Mesendoderm (in vitro differentiated cells): ENCODE data around the gene GOLPH3L.
"Not testable (repeated sequence)": the region's sequence is repeated elsewhere in the genome, so short reads cannot be mapped to it uniquely, and the experiment has no call there.

Experiments used
- DNase-seq: peaks from one replicate; pipeline ENCODE4 v3.0.0; 2013
- H2AK5ac ChIP-seq: 2 replicates; pipeline ENCODE4 v1.6.1; 2013; ENCODE audit warnings: low read length, inconsistent platforms
- H2BK120ac ChIP-seq: 2 replicates; pipeline ENCODE4 v1.6.1; 2013; ENCODE audit warnings: low read depth, mild to moderate bottlenecking, low read length, moderate library complexity, mixed read lengths
- H2BK15ac ChIP-seq: replicated peaks from 2 replicates; pipeline ENCODE4 v1.6.1; 2013; ENCODE audit warnings: low read depth, mild to moderate bottlenecking, moderate library complexity
- H2BK5ac ChIP-seq: 2 replicates; pipeline ENCODE4 v1.6.1; 2013; ENCODE audit warnings: low read length, inconsistent platforms
- H3K18ac ChIP-seq: 2 replicates; pipeline ENCODE4 v1.6.1; 2013; ENCODE audit warnings: mild to moderate bottlenecking, low read length, mixed read lengths
- H3K23ac ChIP-seq: one replicate; pipeline ENCODE4 v1.6.1; 2013; ENCODE audit warnings: low read length
- H3K27ac ChIP-seq: 2 replicates; pipeline ENCODE4 v1.5.1; 2013; ENCODE audit warnings: low read depth, mild to moderate bottlenecking, inconsistent platforms, low read length, moderate library complexity
- H3K27me3 ChIP-seq: 2 replicates; pipeline ENCODE4 v1.6.1; 2013; ENCODE audit warnings: low read length, control low read depth, mild to moderate bottlenecking, inconsistent platforms; ENCODE audit not compliant: insufficient read depth, poor library complexity
- H3K36me3 ChIP-seq: 2 replicates; pipeline ENCODE4 v1.6.1; 2013; ENCODE audit warnings: low read length, inconsistent platforms; ENCODE audit not compliant: control insufficient read depth, insufficient read depth
- H3K4ac ChIP-seq: one replicate; pipeline ENCODE4 v1.6.1; 2013; ENCODE audit warnings: low read depth, mild to moderate bottlenecking, low read length, moderate library complexity
- H3K4me1 ChIP-seq: 2 replicates; pipeline ENCODE4 v1.6.1; 2013; ENCODE audit warnings: low read depth, low read length, inconsistent platforms; ENCODE audit not compliant: control insufficient read depth
- H3K4me2 ChIP-seq: 2 replicates; pipeline ENCODE4 v1.6.1; 2013; ENCODE audit warnings: low read length
- H3K4me3 ChIP-seq: 2 replicates; pipeline ENCODE4 v1.5.1; 2013; ENCODE audit warnings: mild to moderate bottlenecking, low read length
- H3K56ac ChIP-seq: one replicate; pipeline ENCODE4 v1.6.1; 2013; ENCODE audit warnings: low read length
- H3K79me1 ChIP-seq: 2 replicates; pipeline ENCODE4 v1.6.1; 2013; ENCODE audit warnings: low read length, inconsistent platforms
- H3K79me2 ChIP-seq: 2 replicates; pipeline ENCODE4 v1.6.1; 2013; ENCODE audit warnings: mild to moderate bottlenecking, low read length; ENCODE audit not compliant: control insufficient read depth, insufficient read depth
- H3K9ac ChIP-seq: 2 replicates; pipeline ENCODE4 v1.6.1; 2013; ENCODE audit warnings: low read length, inconsistent platforms
- H4K5ac ChIP-seq: one replicate; pipeline ENCODE4 v1.6.1; 2013; ENCODE audit warnings: low read length
- H4K8ac ChIP-seq: one replicate; pipeline ENCODE4 v1.6.1; 2013; ENCODE audit warnings: low read depth, mild to moderate bottlenecking, control low read depth, low read length, moderate library complexity
- WGBS: extraction: QIAGEN DNeasy Blood & Tissue Kit; methylation state at CpG from one replicate; pipeline ENCODE4 v1.1.7; 2013; ENCODE audit warnings: low lambda C conversion rate, missing lambda C conversion rate; ENCODE audit not compliant: insufficient coverage; ENCODE audit errors: extremely low coverage; 5-methylcytosine and 5-hydroxymethylcytosine counted together

The GOLPH3L gene

GRCh38 chr1:150612014-150612345, 85.0 kb downstream of the GOLPH3L start:
- H2BK15ac ChIP-seq: no peak overlapping the region
- H3K79me2 ChIP-seq: no peaks in the 10 kb centered on the region
- no peak overlapping the region for H3K23ac ChIP-seq
- no peak overlapping the region for H2AK5ac ChIP-seq
- no peak overlapping the region for H3K9ac ChIP-seq
- no CpG with 5 or more reads among the region's 3 CpGs for WGBS
- no peak overlapping the region for H3K18ac ChIP-seq
- H3K4me1 ChIP-seq: no peaks in the 10 kb centered on the region
- no peak overlapping the region for H3K4me2 ChIP-seq
- no peak overlapping the region for H3K4ac ChIP-seq
- H2BK5ac ChIP-seq: no peak overlapping the region
- H3K79me1 ChIP-seq: peaks cover 4% of the 10 kb centered on the region
- H4K5ac ChIP-seq: no peak overlapping the region
- no peak overlapping the region for H4K8ac ChIP-seq
- no peak overlapping the region for H2BK120ac ChIP-seq
- H3K27me3 ChIP-seq: no peaks in the 10 kb centered on the region
- peak overlapping the region; percentile 9 for H3K27ac ChIP-seq
- H3K36me3 ChIP-seq: peaks cover 6% of the 10 kb centered on the region
- no peak overlapping the region for H3K56ac ChIP-seq
- DNase-seq: no peak
- no peak overlapping the region for H3K4me3 ChIP-seq

- Histone ChIP-seq H3K27ac (no peak overlapping the region), H3K79me2 (no peaks in the 10 kb centered on the region)
- no CpG with 5 or more reads among the region's 4 CpGs for WGBS
Observed at GRCh38 chr1:150610576-150610975, 86.4 kb downstream of the GOLPH3L start.

GRCh38 chr1:150609732-150610131, 87.2 kb downstream of the GOLPH3L start:
- H2BK15ac ChIP-seq: no peak overlapping the region
- H4K5ac ChIP-seq: no peak overlapping the region
- H4K8ac ChIP-seq: no peak overlapping the region
- H2AK5ac ChIP-seq: no peak overlapping the region
- WGBS: no CpG with 5 or more reads among the region's 2 CpGs
- H3K79me1 ChIP-seq: peaks cover 2% of the 10 kb centered on the region
- H3K27me3 ChIP-seq: no peaks in the 10 kb centered on the region
- no peak overlapping the region for H3K4me2 ChIP-seq
- no peaks in the 10 kb centered on the region for H3K4me1 ChIP-seq
- H3K4ac ChIP-seq: no peak overlapping the region
- no peak overlapping the region for H3K27ac ChIP-seq
- H3K9ac ChIP-seq: no peak overlapping the region
- no peak overlapping the region for H2BK120ac ChIP-seq
- H3K23ac ChIP-seq: no peak overlapping the region
- no peaks in the 10 kb centered on the region for H3K79me2 ChIP-seq
- H3K4me3 ChIP-seq: no peak overlapping the region
- H3K36me3 ChIP-seq: peaks cover 3% of the 10 kb centered on the region
- H3K56ac ChIP-seq: no peak overlapping the region
- no peak overlapping the region for H2BK5ac ChIP-seq
- no peak for DNase-seq
- H3K18ac ChIP-seq: no peak overlapping the region

More at GRCh38 chr1:150610576-150610975, 86.4 kb downstream of the GOLPH3L start:
- Histone ChIP-seq H3K56ac (no peak overlapping the region), H3K9ac (no peak overlapping the region), H3K36me3 (peaks cover 6% of the 10 kb centered on the region), H3K4me3 (no peak overlapping the region), H3K23ac (no peak overlapping the region), H3K4me1 (no peaks in the 10 kb centered on the region), H3K79me1 (peaks cover 2% of the 10 kb centered on the region), H3K27me3 (no peaks in the 10 kb centered on the region), H2AK5ac (no peak overlapping the region), H4K5ac (no peak overlapping the region), H3K4me2 (no peak overlapping the region), H4K8ac (no peak overlapping the region), H3K18ac (no peak overlapping the region), H2BK5ac (no peak overlapping the region), H2BK120ac (no peak overlapping the region), H3K4ac (no peak overlapping the region), H2BK15ac (no peak overlapping the region)
- DNase-seq: no peak

- DNase-seq: peak; percentile 56
- no CpG with 5 or more reads among the region's 7 CpGs for WGBS
- Histone ChIP-seq H3K36me3 (peaks cover 3% of the 10 kb centered on the region), H3K4me2 (no peak overlapping the region), H3K18ac (no peak overlapping the region), H3K4ac (no peak overlapping the region), H3K4me3 (no peak overlapping the region), H3K27me3 (no peaks in the 10 kb centered on the region), H3K56ac (no peak overlapping the region), H3K4me1 (peaks cover 4% of the 10 kb centered on the region), H2BK120ac (no peak overlapping the region), H3K79me1 (peaks cover 3% of the 10 kb centered on the region), H3K27ac (no peak overlapping the region), H3K9ac (no peak overlapping the region), H2BK15ac (no peak overlapping the region), H2BK5ac (no peak overlapping the region), H4K5ac (no peak overlapping the region), H4K8ac (no peak overlapping the region), H2AK5ac (no peak overlapping the region), H3K79me2 (no peaks in the 10 kb centered on the region), H3K23ac (no peak overlapping the region)
Observed at GRCh38 chr1:150606463-150607142, 90.4 kb downstream of the GOLPH3L start.

- not testable (repeated sequence) for H3K27me3 ChIP-seq, H2AK5ac ChIP-seq, H3K56ac ChIP-seq, H2BK5ac ChIP-seq, H3K4me1 ChIP-seq, H4K5ac ChIP-seq, H3K4me2 ChIP-seq, H3K9ac ChIP-seq, H3K79me1 ChIP-seq, H2BK15ac ChIP-seq, H3K79me2 ChIP-seq, DNase-seq, H2BK120ac ChIP-seq, H3K23ac ChIP-seq, H3K36me3 ChIP-seq, H3K4ac ChIP-seq, H4K8ac ChIP-seq, H3K4me3 ChIP-seq
- Histone ChIP-seq H3K27ac (peak overlapping the region; percentile 68), H3K18ac (peak overlapping the region; percentile 82)
- no CpG with 5 or more reads among the region's 3 CpGs for WGBS
Observed at GRCh38 chr1:150605451-150605731, 91.6 kb downstream of the GOLPH3L start.

- Histone ChIP-seq H4K5ac (no peak overlapping the region), H3K23ac (no peak overlapping the region), H3K56ac (peak overlapping the region; percentile 43), H2BK15ac (no peak overlapping the region), H3K27ac (peak overlapping the region; percentile 79), H3K79me2 (no peaks in the 10 kb centered on the region), H3K4me1 (peaks cover 4% of the 10 kb centered on the region), H2AK5ac (no peak overlapping the region), H2BK120ac (no peak overlapping the region), H3K18ac (peak overlapping the region; percentile 62), H3K4me3 (no peak overlapping the region), H2BK5ac (no peak overlapping the region), H3K27me3 (no peaks in the 10 kb centered on the region), H3K79me1 (peaks cover 2% of the 10 kb centered on the region), H4K8ac (no peak overlapping the region), H3K4ac (peak overlapping the region; percentile 55), H3K36me3 (no peaks in the 10 kb centered on the region), H3K4me2 (no peak overlapping the region), H3K9ac (no peak overlapping the region)
- WGBS: no CpG with 5 or more reads among the region's 2 CpGs
- DNase-seq: no peak
Observed at GRCh38 chr1:150604226-150604588, 92.7 kb downstream of the GOLPH3L start.
